Loucy (cell line): ENCODE data around the gene MAD1L1.

Source experiments
- H2AFZ ChIP-seq: fragments of 200-600 bp; sonication (generic); 2 replicates; pipeline ENCODE4 v1.6.0; 2016; ENCODE audit warnings: antibody characterized with exemption, mild to moderate bottlenecking, low read length, moderate library complexity
- H3F3A ChIP-seq: fragments of 200-600 bp; 2 replicates; pipeline ENCODE4 v1.6.0; 2016; ENCODE audit warnings: antibody characterized with exemption, low read depth, mild to moderate bottlenecking
- H3K27me3 ChIP-seq: fragments of 200-600 bp; sonication (generic); 2 replicates; pipeline ENCODE4 v1.6.1; 2014; ENCODE audit warnings: low read length, mild to moderate bottlenecking; ENCODE audit not compliant: insufficient read depth, poor library complexity, severe bottlenecking
- H3K36me3 ChIP-seq: fragments of 200-600 bp; sonication (generic); 2 replicates; pipeline ENCODE4 v1.6.1; 2016; ENCODE audit warnings: low read length; ENCODE audit not compliant: insufficient read depth
- H3K4me1 ChIP-seq: fragments of 200-600 bp; sonication (generic); 2 replicates; pipeline ENCODE4 v1.5.1; 2014; ENCODE audit warnings: low read length, mild to moderate bottlenecking; ENCODE audit not compliant: insufficient read depth, poor library complexity, severe bottlenecking
- H3K4me2 ChIP-seq: fragments of 200-600 bp; sonication (generic); 2 replicates; pipeline ENCODE4 v1.6.0; 2014; ENCODE audit warnings: antibody characterized with exemption, low read length, low read depth, mild to moderate bottlenecking; ENCODE audit not compliant: poor library complexity, severe bottlenecking
- H3K4me3 ChIP-seq: fragments of 200-600 bp; sonication (generic); 2 replicates; pipeline ENCODE4 v1.5.1; 2014; ENCODE audit warnings: low read length, mild to moderate bottlenecking, mixed read lengths; ENCODE audit not compliant: poor library complexity, severe bottlenecking
- H3K79me2 ChIP-seq: fragments of 200-600 bp; sonication (generic); 2 replicates; pipeline ENCODE4 v1.6.1; 2014; ENCODE audit warnings: low read length; ENCODE audit not compliant: insufficient read depth
- H3K9ac ChIP-seq: fragments of 200-600 bp; sonication (generic); 2 replicates; pipeline ENCODE4 v1.6.0; 2014; ENCODE audit warnings: mild to moderate bottlenecking, low read depth, low read length, moderate library complexity; ENCODE audit not compliant: poor library complexity, severe bottlenecking
- H3K9me2 ChIP-seq: fragments of 200-600 bp; sonication (generic); replicated peaks from 2 replicates; pipeline ENCODE4 v1.6.1; 2016; ENCODE audit warnings: low read depth, low read length, mixed read lengths
- H3K9me3 ChIP-seq: fragments of 200-600 bp; sonication (generic); 2 replicates; pipeline ENCODE4 v1.6.1; 2014; ENCODE audit warnings: mild to moderate bottlenecking, antibody characterized with exemption, low read length, low read depth; ENCODE audit not compliant: insufficient read depth
- H4K20me1 ChIP-seq: fragments of 200-600 bp; sonication (generic); 2 replicates; pipeline ENCODE4 v1.6.0; 2014; ENCODE audit warnings: antibody characterized with exemption, low read length, mild to moderate bottlenecking; ENCODE audit not compliant: insufficient read depth, poor library complexity, severe bottlenecking
- EZH2phosphoT487 ChIP-seq: fragments of 200-600 bp; IDR thresholded peaks from 2 replicates; pipeline ENCODE4 v1.6.1; 2018; ENCODE audit warnings: antibody characterized with exemption, mild to moderate bottlenecking, moderate library complexity, borderline replicate concordance
- TF ChIP-seq, protein P1 (sequence below): fragments of 200-600 bp; sonication (generic); conservative IDR thresholded peaks from 2 replicates; pipeline ENCODE4 v1.5.1; 2014; ENCODE audit warnings: mild to moderate bottlenecking, antibody characterized with exemption, low read length

Gene MAD1L1

DNA sequence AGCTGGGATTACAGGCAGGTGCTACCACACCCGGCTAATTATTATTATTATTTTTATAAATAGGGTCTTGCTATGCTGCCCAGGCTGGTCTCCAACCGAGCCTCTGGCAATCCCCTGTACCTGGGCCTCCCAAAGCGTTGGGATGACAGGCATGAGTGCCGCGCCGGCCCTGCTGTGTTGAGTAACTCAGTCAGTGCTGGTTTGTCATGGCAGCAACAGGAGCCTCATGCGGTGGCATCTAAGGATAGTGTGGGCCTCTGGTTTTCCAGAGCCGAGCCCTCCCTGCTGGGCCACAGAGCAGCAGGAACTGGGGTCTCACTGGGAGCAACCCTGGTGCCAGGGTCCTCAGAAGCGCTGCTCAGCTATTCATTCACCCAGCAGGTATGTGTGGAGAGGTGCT, 318.0 kb downstream of the MAD1L1 start:
- Histone ChIP-seq H3K79me2 (peaks cover 52% of the 10 kb centered on the region), H3K36me3 (peaks cover 32% of the 10 kb centered on the region; the same call in 1 of the 2 replicates), H3K9ac (no peak overlapping the region), H3K9me2 (no peaks in the 10 kb centered on the region), H3K4me3 (no peak overlapping the region), H3K27me3 (no peaks in the 10 kb centered on the region), H3K4me1 (peaks cover 6% of the 10 kb centered on the region), H4K20me1 (peaks cover 29% of the 10 kb centered on the region), H3K4me2 (no peak overlapping the region), H3F3A (no peaks in the 10 kb centered on the region), H2AFZ (no peak overlapping the region), H3K9me3 (no peaks in the 10 kb centered on the region)
- TF ChIP-seq, protein P1, sequence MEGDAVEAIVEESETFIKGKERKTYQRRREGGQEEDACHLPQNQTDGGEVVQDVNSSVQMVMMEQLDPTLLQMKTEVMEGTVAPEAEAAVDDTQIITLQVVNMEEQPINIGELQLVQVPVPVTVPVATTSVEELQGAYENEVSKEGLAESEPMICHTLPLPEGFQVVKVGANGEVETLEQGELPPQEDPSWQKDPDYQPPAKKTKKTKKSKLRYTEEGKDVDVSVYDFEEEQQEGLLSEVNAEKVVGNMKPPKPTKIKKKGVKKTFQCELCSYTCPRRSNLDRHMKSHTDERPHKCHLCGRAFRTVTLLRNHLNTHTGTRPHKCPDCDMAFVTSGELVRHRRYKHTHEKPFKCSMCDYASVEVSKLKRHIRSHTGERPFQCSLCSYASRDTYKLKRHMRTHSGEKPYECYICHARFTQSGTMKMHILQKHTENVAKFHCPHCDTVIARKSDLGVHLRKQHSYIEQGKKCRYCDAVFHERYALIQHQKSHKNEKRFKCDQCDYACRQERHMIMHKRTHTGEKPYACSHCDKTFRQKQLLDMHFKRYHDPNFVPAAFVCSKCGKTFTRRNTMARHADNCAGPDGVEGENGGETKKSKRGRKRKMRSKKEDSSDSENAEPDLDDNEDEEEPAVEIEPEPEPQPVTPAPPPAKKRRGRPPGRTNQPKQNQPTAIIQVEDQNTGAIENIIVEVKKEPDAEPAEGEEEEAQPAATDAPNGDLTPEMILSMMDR = no peak
- TF ChIP-seq EZH2phosphoT487 = no peak

DNA sequence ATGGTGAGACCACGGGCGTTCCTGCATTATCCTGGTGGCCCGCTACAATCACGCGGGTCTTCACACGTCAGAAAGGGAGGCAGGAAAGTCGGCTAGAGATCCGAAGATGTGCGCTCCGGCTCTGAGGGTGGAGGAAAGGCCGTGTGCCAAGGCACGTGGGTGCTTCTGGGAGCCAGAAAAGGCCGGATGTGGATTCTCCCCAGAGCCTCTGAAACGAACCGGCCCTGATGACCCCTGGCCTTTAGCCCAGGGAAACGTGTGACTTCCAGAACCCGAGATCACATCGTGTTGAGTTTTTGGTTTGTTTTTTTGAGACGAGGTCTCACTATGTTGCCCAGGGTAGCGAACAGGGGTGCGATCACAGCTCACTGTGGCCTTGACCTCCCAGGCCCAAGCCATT, 318.4 kb downstream of the MAD1L1 start:
- peaks cover 2% of the 10 kb centered on the region for H3K4me1 ChIP-seq
- H3K4me2 ChIP-seq = no peak overlapping the region

GRCh38 chr7:1913466-1914282, 319.1 kb downstream of the MAD1L1 start:
- H3K4me1 ChIP-seq = no peaks in the 10 kb centered on the region
- TF ChIP-seq EZH2phosphoT487 = no peak
- TF ChIP-seq, protein P1 = no peak
- H2AFZ ChIP-seq = no peak overlapping the region
- peaks cover 18% of the 10 kb centered on the region for H4K20me1 ChIP-seq
- no peaks in the 10 kb centered on the region for H3F3A ChIP-seq
- H3K36me3 ChIP-seq = peaks cover 35% of the 10 kb centered on the region; the same call in 1 of the 2 replicates
- no peak overlapping the region for H3K4me2 ChIP-seq
- H3K9me3 ChIP-seq = no peaks in the 10 kb centered on the region
- H3K9me2 ChIP-seq = no peaks in the 10 kb centered on the region
- H3K4me3 ChIP-seq = no peak overlapping the region
- no peaks in the 10 kb centered on the region for H3K27me3 ChIP-seq
- H3K9ac ChIP-seq = no peak overlapping the region
- peaks cover 41% of the 10 kb centered on the region; the same call in 1 of the 2 replicates for H3K79me2 ChIP-seq

More for the DNA sequence above, 318.4 kb downstream of the MAD1L1 start:
- Histone ChIP-seq H3K27me3 (no peaks in the 10 kb centered on the region), H3K9ac (no peak overlapping the region), H3K4me3 (no peak overlapping the region), H3F3A (no peaks in the 10 kb centered on the region), H3K9me2 (no peaks in the 10 kb centered on the region), H3K9me3 (no peaks in the 10 kb centered on the region), H3K36me3 (peaks cover 32% of the 10 kb centered on the region; the same call in 1 of the 2 replicates), H4K20me1 (peaks cover 25% of the 10 kb centered on the region), H3K79me2 (peaks cover 47% of the 10 kb centered on the region; the same call in 1 of the 2 replicates), H2AFZ (no peak overlapping the region)
- TF ChIP-seq, protein P1 = no peak
- no peak for TF ChIP-seq EZH2phosphoT487
